Endothelial cell of umbilical vein (primary cell): Measurements from ENCODE around the gene FERMT2. TPM values are rescaled to one million over a fixed set of nuclear protein-coding genes. Genes with fewer than 3 reads are reported as not detected.

Experiments
- BruUV-seq: library from RNA; stranded (reverse); fragments of 400-500 nt; replicated peaks from 2 replicates; lab custom pipeline; 2021; lab: Mats Ljungman, UMichigan
- CTCF ChIA-PET: fragments of 300-600, 350-600 bp; sonication (Branson Sonifier 250); formaldehyde crosslinking; loops from one replicate; lab custom pipeline; 2021; ENCODE audit warnings: antibody characterized with exemption, inconsistent platforms; lab: Charles Lee
- POLR2A ChIA-PET: fragments of 300-600, 350-600 bp; sonication (Branson Sonifier 250); formaldehyde crosslinking; loops from one replicate; lab custom pipeline; 2021; ENCODE audit warnings: antibody characterized with exemption, inconsistent platforms; lab: Charles Lee
- DNase-seq: peaks from one replicate; pipeline ENCODE4 v3.0.0-alpha.2; 2011; ENCODE audit warnings: low read depth, low spot score
- FAIRE-seq: peaks from 2 replicates; lab custom pipeline; 2011; peaks lifted over from hg19 to GRCh38; lab: Jason Lieb, UNC
- H2AFZ ChIP-seq: 2 replicates; pipeline ENCODE4 v1.6.0; 2012; ENCODE audit warnings: low read depth, low read length, control low read depth, inconsistent platforms
- H3K27ac ChIP-seq: 2 replicates; pipeline ENCODE4 v1.5.1; 2011; ENCODE audit warnings: low read depth, mild to moderate bottlenecking, control low read depth, low read length, moderate library complexity; ENCODE audit not compliant: insufficient read depth
- H3K27me3 ChIP-seq, 2 experiments: 2 replicates each; pipeline versions ENCODE4 v1.6.0 to v1.6.1; 2011; ENCODE audit warnings: low read length in 2 of 2, mixed read lengths in 1 of 2; ENCODE audit not compliant: control insufficient read depth in 2 of 2, insufficient read depth in 2 of 2
- H3K36me3 ChIP-seq, 2 experiments: 2 replicates in 1 of 2; 3 replicates in 1 of 2; pipeline ENCODE4 v1.5.1; 2011; ENCODE audit warnings: low read length in 2 of 2, mild to moderate bottlenecking in 1 of 2, moderate library complexity in 1 of 2; ENCODE audit not compliant: control insufficient read depth in 2 of 2, insufficient read depth in 2 of 2; ENCODE audit errors: extremely low read depth in 1 of 2
- H3K4me1 ChIP-seq: 3 replicates; pipeline ENCODE4 v1.5.1; 2011; ENCODE audit warnings: mild to moderate bottlenecking, low read length; ENCODE audit not compliant: control insufficient read depth, insufficient read depth; ENCODE audit errors: extremely low read depth
- H3K4me2 ChIP-seq: 2 replicates; pipeline ENCODE4 v1.6.1; 2011; ENCODE audit warnings: low read length, control low read depth, mixed read lengths; ENCODE audit not compliant: insufficient read depth
- H3K4me3 ChIP-seq, 3 experiments: fragments of 200-600 bp in 1 of 3; sonication (generic), shearing (Covaris generic) in 1 of 3; replicated peaks in 1 of 3; 2 replicates each; pipeline ENCODE4 v1.5.1; 2011 to 2016; ENCODE audit warnings: control low read depth in 3 of 3, low read length in 3 of 3, mild to moderate bottlenecking in 2 of 3, inconsistent platforms in 1 of 3, low read depth in 1 of 3, moderate library complexity in 1 of 3; ENCODE audit not compliant: insufficient read depth in 1 of 3
- H3K79me2 ChIP-seq: 2 replicates; pipeline ENCODE4 v1.6.0; 2012; ENCODE audit warnings: low read length, inconsistent platforms; ENCODE audit not compliant: control insufficient read depth, insufficient read depth
- H3K9ac ChIP-seq: replicated peaks from 2 replicates; pipeline ENCODE3; 2011; ENCODE audit warnings: low read length, control low read depth; ENCODE audit not compliant: insufficient read depth; ENCODE audit errors: extremely low read depth
- H3K9me1 ChIP-seq: replicated peaks from 3 replicates; pipeline ENCODE4 v1.6.0; 2011; ENCODE audit warnings: mild to moderate bottlenecking, low read length; ENCODE audit not compliant: control insufficient read depth, insufficient read depth; ENCODE audit errors: extremely low read depth
- H3K9me3 ChIP-seq: replicated peaks from 2 replicates; pipeline ENCODE4 v1.5.1; 2012; ENCODE audit warnings: low read length, inconsistent platforms; ENCODE audit not compliant: control insufficient read depth, insufficient read depth
- H4K20me1 ChIP-seq: replicated peaks from 2 replicates; pipeline ENCODE3; 2011; ENCODE audit warnings: mild to moderate bottlenecking, low read length; ENCODE audit not compliant: control insufficient read depth, insufficient read depth; ENCODE audit errors: extremely low read depth
- CTCF ChIP-seq, 2 donors: IDR thresholded peaks; 1 replicate in 1 of 2; 2 replicates in 1 of 2; pipeline ENCODE4 v1.5.1; 2011; ENCODE audit warnings: low read length in 2 of 2, mild to moderate bottlenecking in 2 of 2, moderate library complexity in 2 of 2, control low read depth in 1 of 2, inconsistent platforms in 1 of 2, low read depth in 1 of 2; ENCODE audit not compliant: insufficient read depth in 1 of 2; ENCODE audit errors: extremely low read depth in 1 of 2
- EZH2 ChIP-seq: IDR thresholded peaks from 2 replicates; pipeline ENCODE4 v1.6.1; 2012; ENCODE audit warnings: borderline replicate concordance, low read depth, mild to moderate bottlenecking, moderate library complexity, low read length, inconsistent platforms; ENCODE audit not compliant: severe bottlenecking
- FOS ChIP-seq: IDR thresholded peaks from 2 replicates; pipeline ENCODE4 v1.6.1; 2011; ENCODE audit warnings: mild to moderate bottlenecking, low read length, moderate library complexity, borderline replicate concordance; ENCODE audit not compliant: insufficient read depth
- GATA2 ChIP-seq: IDR thresholded peaks from 2 replicates; pipeline ENCODE4 v1.7.0; 2011; ENCODE audit warnings: low read depth, mild to moderate bottlenecking, moderate library complexity, mixed read lengths, low read length; ENCODE audit not compliant: insufficient read length, insufficient read depth
- JUN ChIP-seq: IDR thresholded peaks from 2 replicates; pipeline ENCODE4 v1.6.1; 2011; ENCODE audit warnings: borderline replicate concordance, low read depth; ENCODE audit not compliant: insufficient read length, insufficient read depth
- MAX ChIP-seq: IDR thresholded peaks from 2 replicates; pipeline ENCODE4 v1.6.1; 2011; ENCODE audit not compliant: insufficient read depth, insufficient read length
- MYC ChIP-seq: IDR thresholded peaks from one replicate; pipeline ENCODE4 v1.6.1; 2011; ENCODE audit warnings: mild to moderate bottlenecking, low read depth, low read length
- POLR2A ChIP-seq: IDR thresholded peaks from 2 replicates; pipeline ENCODE4 v1.6.1; 2012; ENCODE audit warnings: low read depth, mild to moderate bottlenecking, control low read depth, low read length
- POLR2AphosphoS5 ChIP-seq: IDR thresholded peaks from 2 replicates; pipeline ENCODE4 v1.6.1; 2012; ENCODE audit warnings: low read depth, mild to moderate bottlenecking, control low read depth, low read length, moderate library complexity; ENCODE audit not compliant: insufficient read depth
- dilution Hi-C: fragments of 300-500 bp; cut with MboI; formaldehyde crosslinking; loops from one replicate; pipeline ENCODE4 v1.15.0; 2019; ENCODE audit warnings: low sequenced_read_pairs; ENCODE audit not compliant: extremely low pct_ligation_motif_present
- intact Hi-C: fragments of 100-400 bp; cut with micrococcal nuclease; formaldehyde crosslinking; loops from one replicate; pipeline ENCODE4 v1.10.0; 2022
- polyA plus RNA-seq, 4 experiments: library from polyadenylated mRNA; depleted of rRNA in 3 of 4; stranded (reverse) in 3 of 4; unstranded in 1 of 4; fragments of >200 nt; gene quantifications; 2 replicates each; pipeline versions ENCODE4 v1.2.1 to v1.2.3, GENCODE V29; 2011 to 2012; ENCODE audit warnings: missing spikeins in 1 of 4
- total RNA-seq: library from RNA; stranded (reverse); gene quantifications from 2 replicates; pipeline ENCODE4 v1.2.3, GENCODE V29; 2021

The FERMT2 gene
- total and polyA plus RNA-seq, 2 donors (not counting 3 experiments of a cell fraction or from before 2014, with no cell fraction given) = 58.7 to 108 TPM

DNA sequence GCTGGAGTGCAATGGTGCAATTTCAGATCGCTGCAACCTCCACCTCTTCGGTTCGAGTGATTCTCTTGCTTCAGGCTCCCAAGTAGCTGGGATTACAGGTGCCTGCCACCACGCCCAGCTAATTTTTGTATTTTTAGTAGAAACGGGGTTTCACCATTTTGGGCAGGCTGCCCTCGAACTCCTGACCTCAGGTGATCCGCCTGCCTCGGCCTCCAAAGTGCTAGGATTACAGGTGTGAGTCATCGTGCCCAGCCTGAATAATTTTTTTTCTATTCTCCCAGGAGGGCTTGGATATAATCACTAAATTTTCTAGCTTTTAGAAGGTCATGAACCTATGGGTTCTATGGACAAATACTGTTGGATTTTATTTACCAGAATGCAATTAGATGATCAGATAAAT, 114.8 kb downstream of the FERMT2 start:
- no peak overlapping the region for H3K4me2 ChIP-seq
- no peak overlapping the region for H3K4me3 ChIP-seq
- DNase-seq (no peak), FAIRE-seq (no peak)
- no TSS peak for BruUV-seq
- H3K4me1 ChIP-seq = peaks cover 8% of the 10 kb centered on the region
- H3K36me3 ChIP-seq = no peaks in the 10 kb centered on the region
- no peaks in the 10 kb centered on the region for H3K9me3 ChIP-seq
- no peak overlapping the region for H2AFZ ChIP-seq
- ChIA-PET POLR2A (interaction anchor here (0.7 kb wide), 1 partner anchor 102 kb away, joined by 9 read pairs; no protein-coding TSS in a partner anchor), CTCF (interaction anchor here (0.7 to 3.5 kb wide), 3 partner anchors 10 to 228 kb away, joined by 3 to 16 read pairs (median 15); no protein-coding TSS in a partner anchor)
- no peaks in the 10 kb centered on the region for H3K27me3 ChIP-seq
- TF ChIP-seq JUN (no peak), CTCF (IDR thresholded peaks at IDR 0.05; ENCODE audit: extremely low read depth in 1 of 2, insufficient read depth in 1 of 2, low read depth in 1 of 2, low read length in 2 of 2) (no peak), GATA2 (no peak), POLR2A (no peak), FOS (no peak), POLR2AphosphoS5 (no peak), EZH2 (no peak), MYC (no peak), MAX (no peak)
- intact Hi-C loops (no loop called here), dilution Hi-C loops (no loop called here)
- H3K9me1 ChIP-seq = no peaks in the 10 kb centered on the region
- no peak overlapping the region for H3K9ac ChIP-seq
- H4K20me1 ChIP-seq = no peaks in the 10 kb centered on the region
- no peaks in the 10 kb centered on the region for H3K79me2 ChIP-seq
- H3K27ac ChIP-seq = no peak overlapping the region
